Nephron progenitor cell (in vitro differentiated cells): ENCODE measurements around the gene APLP1.

Source experiments
- DNase-seq: peaks from one replicate; pipeline ENCODE4 v3.0.0; 2021
- H3K27ac Mint-ChIP-seq: 2 replicates; pipeline ENCODE4 v1.8.0; 2021; ENCODE audit warnings: mild to moderate bottlenecking, moderate library complexity, mixed read lengths
- H3K27me3 Mint-ChIP-seq: 2 replicates; pipeline ENCODE4 v1.8.0; 2021; ENCODE audit warnings: mild to moderate bottlenecking, low read depth, mixed read lengths; ENCODE audit not compliant: poor library complexity
- H3K36me3 Mint-ChIP-seq: 2 replicates; pipeline ENCODE4 v1.8.0; 2021; ENCODE audit warnings: low read depth, mixed read lengths
- H3K4me1 Mint-ChIP-seq: 2 replicates; pipeline ENCODE4 v1.8.0; 2021; ENCODE audit warnings: mixed read lengths
- H3K4me3 Mint-ChIP-seq: 2 replicates; pipeline ENCODE4 v1.8.0; 2021; ENCODE audit warnings: mild to moderate bottlenecking, moderate library complexity, mixed read lengths
- H3K9me3 Mint-ChIP-seq: 2 replicates; pipeline ENCODE4 v1.8.0; 2021; ENCODE audit warnings: mild to moderate bottlenecking, moderate library complexity, mixed read lengths
- TF ChIP-seq, protein P1 (sequence below): fragments of 200-600 bp; sonication (generic); IDR thresholded peaks from 2 replicates; pipeline ENCODE4 v1.5.0; 2021; ENCODE audit warnings: antibody characterized with exemption

APLP1 gene

DNA sequence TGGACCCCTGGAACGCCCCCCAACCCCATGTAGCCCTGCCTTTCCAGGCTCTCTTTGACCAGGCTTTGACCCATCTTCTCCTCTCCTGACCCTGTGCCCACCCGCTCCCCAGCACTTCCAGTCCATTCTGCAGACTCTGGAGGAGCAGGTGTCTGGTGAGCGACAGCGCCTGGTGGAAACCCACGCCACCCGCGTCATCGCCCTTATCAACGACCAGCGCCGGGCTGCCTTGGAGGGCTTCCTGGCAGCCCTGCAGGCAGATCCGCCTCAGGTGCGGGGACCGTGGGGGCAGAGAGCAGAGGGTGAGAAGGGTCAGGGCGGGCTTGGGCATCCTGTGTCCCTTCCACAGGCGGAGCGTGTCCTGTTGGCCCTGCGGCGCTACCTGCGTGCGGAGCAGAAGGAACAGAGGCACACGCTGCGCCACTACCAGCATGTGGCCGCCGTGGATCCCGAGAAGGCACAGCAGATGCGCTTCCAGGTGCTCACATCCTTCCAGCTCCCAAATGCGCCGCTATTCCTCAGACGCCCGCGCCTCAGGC is 6.1 kb downstream of the APLP1 start:
- no peak overlapping the region for H3K4me3 Mint-ChIP-seq
- no peak for DNase-seq
- H3K9me3 Mint-ChIP-seq: no peaks in the 10 kb centered on the region
- peaks cover 12% of the 10 kb centered on the region for H3K27me3 Mint-ChIP-seq
- TF ChIP-seq, protein P1, sequence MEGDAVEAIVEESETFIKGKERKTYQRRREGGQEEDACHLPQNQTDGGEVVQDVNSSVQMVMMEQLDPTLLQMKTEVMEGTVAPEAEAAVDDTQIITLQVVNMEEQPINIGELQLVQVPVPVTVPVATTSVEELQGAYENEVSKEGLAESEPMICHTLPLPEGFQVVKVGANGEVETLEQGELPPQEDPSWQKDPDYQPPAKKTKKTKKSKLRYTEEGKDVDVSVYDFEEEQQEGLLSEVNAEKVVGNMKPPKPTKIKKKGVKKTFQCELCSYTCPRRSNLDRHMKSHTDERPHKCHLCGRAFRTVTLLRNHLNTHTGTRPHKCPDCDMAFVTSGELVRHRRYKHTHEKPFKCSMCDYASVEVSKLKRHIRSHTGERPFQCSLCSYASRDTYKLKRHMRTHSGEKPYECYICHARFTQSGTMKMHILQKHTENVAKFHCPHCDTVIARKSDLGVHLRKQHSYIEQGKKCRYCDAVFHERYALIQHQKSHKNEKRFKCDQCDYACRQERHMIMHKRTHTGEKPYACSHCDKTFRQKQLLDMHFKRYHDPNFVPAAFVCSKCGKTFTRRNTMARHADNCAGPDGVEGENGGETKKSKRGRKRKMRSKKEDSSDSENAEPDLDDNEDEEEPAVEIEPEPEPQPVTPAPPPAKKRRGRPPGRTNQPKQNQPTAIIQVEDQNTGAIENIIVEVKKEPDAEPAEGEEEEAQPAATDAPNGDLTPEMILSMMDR: no peak
- peaks cover 41% of the 10 kb centered on the region for H3K36me3 Mint-ChIP-seq
- peaks cover 24% of the 10 kb centered on the region for H3K4me1 Mint-ChIP-seq
- H3K27ac Mint-ChIP-seq: peak overlapping the region; percentile 76

GRCh38 chr19:35879068-35879467 is 10.7 kb downstream of the APLP1 start:
- H3K4me1 Mint-ChIP-seq: peaks cover 9% of the 10 kb centered on the region
- H3K9me3 Mint-ChIP-seq: no peaks in the 10 kb centered on the region
- H3K4me3 Mint-ChIP-seq: no peak overlapping the region
- TF ChIP-seq, protein P1: no peak
- DNase-seq: no peak
- H3K27me3 Mint-ChIP-seq: peaks cover 33% of the 10 kb centered on the region
- peaks cover 33% of the 10 kb centered on the region for H3K36me3 Mint-ChIP-seq
- no peak overlapping the region for H3K27ac Mint-ChIP-seq

DNA sequence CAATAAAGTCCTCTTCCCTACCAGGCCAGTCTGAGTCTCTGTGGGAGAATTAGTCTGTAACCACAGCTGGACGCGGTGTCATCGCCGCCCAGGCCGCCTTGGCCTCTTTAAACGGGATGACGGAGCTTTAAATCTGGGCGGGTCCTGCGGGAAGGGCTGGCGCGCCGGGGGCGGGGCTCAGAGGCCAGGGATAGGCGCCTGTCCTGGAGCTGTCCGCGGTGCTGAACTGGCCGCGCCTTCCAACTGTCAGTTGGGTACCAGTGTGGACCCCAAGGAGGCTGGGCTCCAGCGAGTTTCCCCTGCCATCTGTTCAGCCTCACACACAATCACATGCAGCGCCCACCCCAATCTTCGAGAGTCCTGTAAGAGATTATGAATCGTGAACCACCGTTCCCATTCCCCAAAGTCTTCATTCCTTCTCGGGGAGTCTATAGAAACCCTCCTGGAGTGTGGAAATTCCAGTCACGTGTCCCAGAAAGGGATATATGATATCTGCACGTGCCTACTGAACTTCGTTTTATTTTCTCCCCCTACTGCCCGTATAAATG is 11.5 kb downstream of the APLP1 start:
- H3K9me3 Mint-ChIP-seq: no peaks in the 10 kb centered on the region
- H3K27ac Mint-ChIP-seq: no peak overlapping the region
- peaks cover 29% of the 10 kb centered on the region for H3K36me3 Mint-ChIP-seq
- H3K4me3 Mint-ChIP-seq: no peak overlapping the region
- H3K27me3 Mint-ChIP-seq: peaks cover 37% of the 10 kb centered on the region
- peak; percentile 100 for DNase-seq
- peaks cover 9% of the 10 kb centered on the region for H3K4me1 Mint-ChIP-seq
- TF ChIP-seq, protein P1: no peak

GRCh38 chr19:35882114-35882832 is 13.9 kb downstream of the APLP1 start:
- no peak for DNase-seq
- Mint-ChIP-seq H3K4me1 (peaks cover 9% of the 10 kb centered on the region), H3K27me3 (peaks cover 44% of the 10 kb centered on the region), H3K27ac (no peak overlapping the region), H3K4me3 (no peak overlapping the region), H3K36me3 (peaks cover 16% of the 10 kb centered on the region), H3K9me3 (no peaks in the 10 kb centered on the region)
- TF ChIP-seq, protein P1: peak; percentile 38

DNA sequence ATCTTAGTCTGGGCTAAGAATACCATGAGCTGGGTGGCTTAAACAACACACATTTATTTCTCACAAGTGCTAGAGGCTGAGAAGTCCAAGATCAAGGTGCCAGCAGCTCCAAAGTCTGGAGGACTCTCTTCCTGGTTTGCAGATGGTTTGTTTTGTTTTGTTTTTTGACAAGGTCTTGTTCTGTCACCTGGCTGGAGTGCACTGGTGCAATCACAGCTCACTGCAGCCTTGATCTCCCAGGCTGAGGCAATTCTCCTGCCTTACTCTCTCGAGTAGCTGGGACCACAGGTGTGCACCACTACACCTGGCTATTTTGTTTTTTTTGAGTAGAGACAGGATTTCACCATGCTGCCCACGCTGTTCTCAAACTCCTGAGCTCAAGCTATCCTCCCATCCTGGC is 15.5 kb downstream of the APLP1 start:
- TF ChIP-seq, protein P1: no peak
- H3K4me1 Mint-ChIP-seq: peaks cover 9% of the 10 kb centered on the region
- H3K4me3 Mint-ChIP-seq: no peak overlapping the region
- H3K27ac Mint-ChIP-seq: no peak overlapping the region
- H3K27me3 Mint-ChIP-seq: peaks cover 40% of the 10 kb centered on the region
- H3K36me3 Mint-ChIP-seq: peaks cover 14% of the 10 kb centered on the region
- DNase-seq: no peak
- H3K9me3 Mint-ChIP-seq: no peaks in the 10 kb centered on the region
